SK-N-SH (cell line): ENCODE data around the gene MANEAL.

ENCODE experiments used
- CTCF ChIP-seq: fragments of 200-600 bp; sonication (generic); IDR thresholded peaks from 2 replicates; pipeline ENCODE4 v1.6.1; 2017; ENCODE audit warnings: antibody characterized with exemption, mild to moderate bottlenecking, moderate library complexity
- GABPA ChIP-seq: IDR thresholded peaks from 2 replicates; pipeline ENCODE4 v1.4.0; 2012; ENCODE audit warnings: low read depth, mild to moderate bottlenecking
- NRF1 ChIP-seq: IDR thresholded peaks from 2 replicates; pipeline ENCODE4 v1.6.1; 2012; ENCODE audit warnings: low read depth, mild to moderate bottlenecking, low read length
- POLR2AphosphoS5 ChIP-seq: IDR thresholded peaks from 2 replicates; pipeline ENCODE4 v1.6.1; 2012; ENCODE audit warnings: low read depth, low read length
- RAD21 ChIP-seq: IDR thresholded peaks from 2 replicates; pipeline ENCODE4 v1.6.1; 2012; ENCODE audit warnings: mild to moderate bottlenecking, low read length
- SIN3A ChIP-seq: IDR thresholded peaks from 2 replicates; pipeline ENCODE4 v1.6.1; 2012; ENCODE audit warnings: low read depth, mild to moderate bottlenecking, low read length, moderate library complexity, borderline replicate concordance
- SMC3 ChIP-seq: IDR thresholded peaks from 2 replicates; pipeline ENCODE4 v1.6.1; 2012; ENCODE audit warnings: low read depth, low read length, improper control_type of control experiment
- TAF1 ChIP-seq: IDR thresholded peaks from 2 replicates; pipeline ENCODE4 v1.6.1; 2012; ENCODE audit warnings: low read depth, mild to moderate bottlenecking, low read length, moderate library complexity, borderline replicate concordance
- TF ChIP-seq, protein P1 (sequence below): IDR thresholded peaks from 2 replicates; pipeline ENCODE4 v1.4.0; 2012; ENCODE audit warnings: low read depth
- TF ChIP-seq, protein P2 (sequence below): fragments of 150-350 bp; IDR thresholded peaks from 2 replicates; pipeline ENCODE4 v1.6.1; 2017; ENCODE audit warnings: antibody characterized with exemption, low read length, low read depth, borderline replicate concordance

GRCh38 chr1:37807220-37807554 is 13.5 kb downstream of the MANEAL start:
- TF ChIP-seq CTCF (no peak), GABPA (no peak), SMC3 (no peak), RAD21 (no peak), NRF1 (no peak), POLR2AphosphoS5 (no peak), TAF1 (no peak), SIN3A (no peak)
- TF ChIP-seq, protein P1, sequence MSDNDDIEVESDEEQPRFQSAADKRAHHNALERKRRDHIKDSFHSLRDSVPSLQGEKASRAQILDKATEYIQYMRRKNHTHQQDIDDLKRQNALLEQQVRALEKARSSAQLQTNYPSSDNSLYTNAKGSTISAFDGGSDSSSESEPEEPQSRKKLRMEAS = no peak
- TF ChIP-seq, protein P2, sequence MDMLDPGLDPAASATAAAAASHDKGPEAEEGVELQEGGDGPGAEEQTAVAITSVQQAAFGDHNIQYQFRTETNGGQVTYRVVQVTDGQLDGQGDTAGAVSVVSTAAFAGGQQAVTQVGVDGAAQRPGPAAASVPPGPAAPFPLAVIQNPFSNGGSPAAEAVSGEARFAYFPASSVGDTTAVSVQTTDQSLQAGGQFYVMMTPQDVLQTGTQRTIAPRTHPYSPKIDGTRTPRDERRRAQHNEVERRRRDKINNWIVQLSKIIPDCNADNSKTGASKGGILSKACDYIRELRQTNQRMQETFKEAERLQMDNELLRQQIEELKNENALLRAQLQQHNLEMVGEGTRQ = no peak
